Lung microvascular endothelial cell (primary cell): ENCODE data around the gene GOPC. TPM values are rescaled to one million over a fixed set of nuclear protein-coding genes. Genes with fewer than 3 reads are reported as not detected.

ENCODE experiments used
- DNase-seq, 2 donors: peaks; one replicate each; pipeline versions ENCODE4 v3.0.0 to v3.0.0-alpha.2; 2010; ENCODE audit warnings: low read depth in 2 of 2
- total RNA-seq: library from RNA; depleted of rRNA; stranded (reverse); fragments of >200 nt; gene quantifications from 2 replicates; pipeline ENCODE4 v1.2.1, GENCODE V29; 2014

Gene GOPC
- total RNA-seq, 1 donor from 2014 or later, result 34.1 TPM

GRCh38 chr6:117597755-117598154 lies 4.6 kb downstream of the GOPC start:
- DNase-seq, result no peak

GRCh38 chr6:117595099-117595923 lies 7.0 kb downstream of the GOPC start:
- no peak for DNase-seq

- DNase-seq, result no peak
These were observed 9.1 kb downstream of the GOPC start for GRCh38 chr6:117592983-117593759.

GRCh38 chr6:117591405-117591804 lies 10.9 kb downstream of the GOPC start:
- peak in 1 of 2 donors; percentile 6 for DNase-seq

- DNase-seq, result no peak
These were observed 11.9 kb downstream of the GOPC start for GRCh38 chr6:117590447-117590846.

- DNase-seq, result no peak
These were observed 16.7 kb downstream of the GOPC start for GRCh38 chr6:117585647-117586046.

GRCh38 chr6:117574198-117574597 lies 28.1 kb downstream of the GOPC start:
- no peak for DNase-seq

GRCh38 chr6:117573006-117573680 lies 29.2 kb downstream of the GOPC start:
- no peak for DNase-seq

- DNase-seq, result no peak
These were observed 33.4 kb downstream of the GOPC start for GRCh38 chr6:117568831-117569410.

GRCh38 chr6:117568247-117568646 lies 34.1 kb downstream of the GOPC start:
- no peak for DNase-seq

GRCh38 chr6:117564681-117565080 lies 37.6 kb downstream of the GOPC start:
- DNase-seq, result no peak

- DNase-seq, result no peak
These were observed 41.2 kb downstream of the GOPC start for GRCh38 chr6:117561128-117561527.

GRCh38 chr6:117559299-117559698 lies 43.0 kb downstream of the GOPC start:
- DNase-seq, result no peak

- DNase-seq, result no peak
These were observed 43.5 kb downstream of the GOPC start for GRCh38 chr6:117558818-117559217.

- no peak for DNase-seq
These were observed 44.4 kb downstream of the GOPC start for GRCh38 chr6:117557951-117558350.

- DNase-seq, result peak; percentile 43 to 61
These were observed 46.3 kb downstream of the GOPC start for GRCh38 chr6:117555882-117556498.

GRCh38 chr6:117555262-117555849 lies 47.0 kb downstream of the GOPC start:
- DNase-seq, result peak in 1 of 2 donors; percentile 26

GRCh38 chr6:117553142-117553541 lies 49.2 kb downstream of the GOPC start:
- DNase-seq, result no peak

GRCh38 chr6:117552618-117553017 lies 49.7 kb downstream of the GOPC start:
- no peak for DNase-seq

- no peak for DNase-seq
These were observed 51.6 kb downstream of the GOPC start for GRCh38 chr6:117550618-117551242.
